GM19463 (cell line): ENCODE results near the gene TSHZ1.

Experiments
- ATAC-seq: cut with Tn5 transposase; IDR thresholded peaks from one replicate; pipeline ENCODE4 v1.9.1; 2021; ENCODE audit warnings: mild to moderate bottlenecking, moderate library complexity; ENCODE audit not compliant: unreplicated experiment

The TSHZ1 gene

GRCh38 chr18:75210274-75211001 is at the start of gene TSHZ1:
Gene TSHZ1 (plus strand): TSS chr18:75210797. CDS start chr18:75211877, 1,080 bp downstream.
- ATAC-seq = peak; percentile 23

GRCh38 chr18:75161256-75162028 is 49.2 kb upstream of the TSHZ1 start:
- peak; percentile 75 for ATAC-seq

GRCh38 chr18:75162467-75162866 is 48.1 kb upstream of the TSHZ1 start:
- ATAC-seq = no peak

GRCh38 chr18:75162978-75163377 is 47.6 kb upstream of the TSHZ1 start:
- no peak for ATAC-seq

- no peak for ATAC-seq
Observed at GRCh38 chr18:75163736-75164135, 46.9 kb upstream of the TSHZ1 start.

GRCh38 chr18:75164479-75164878 is 46.1 kb upstream of the TSHZ1 start:
- no peak for ATAC-seq

GRCh38 chr18:75165926-75166325 is 44.7 kb upstream of the TSHZ1 start:
- ATAC-seq = no peak

- ATAC-seq = no peak
Observed at GRCh38 chr18:75167137-75167536, 43.5 kb upstream of the TSHZ1 start.

- no peak for ATAC-seq
Observed at GRCh38 chr18:75167759-75168618, 42.6 kb upstream of the TSHZ1 start.

GRCh38 chr18:75168619-75169018 is 42.0 kb upstream of the TSHZ1 start:
- ATAC-seq = no peak

GRCh38 chr18:75169411-75169810 is 41.2 kb upstream of the TSHZ1 start:
- no peak for ATAC-seq

GRCh38 chr18:75170022-75170789 is 40.4 kb upstream of the TSHZ1 start:
- no peak for ATAC-seq

GRCh38 chr18:75170916-75171315 is 39.7 kb upstream of the TSHZ1 start:
- no peak for ATAC-seq

- ATAC-seq = peak; percentile 12
Observed at GRCh38 chr18:75172299-75173124, 38.1 kb upstream of the TSHZ1 start.

GRCh38 chr18:75173125-75173432 is 37.5 kb upstream of the TSHZ1 start:
- peak; percentile 100 for ATAC-seq

GRCh38 chr18:75173738-75174137 is 36.9 kb upstream of the TSHZ1 start:
- ATAC-seq = no peak

GRCh38 chr18:75176849-75177248 is 33.7 kb upstream of the TSHZ1 start:
- ATAC-seq = no peak

- no peak for ATAC-seq
Observed at GRCh38 chr18:75178376-75178775, 32.2 kb upstream of the TSHZ1 start.

- no peak for ATAC-seq
Observed at GRCh38 chr18:75179819-75180600, 30.6 kb upstream of the TSHZ1 start.
